Motor neuron (in vitro differentiated cells): ENCODE data around the gene BRMS1. TPM values are rescaled to one million over a fixed set of nuclear protein-coding genes. Genes with fewer than 3 reads are reported as not detected.
A peak's percentile ranks its signal among the peaks of the same experiment; 100 is the strongest.

Experiments used
- ATAC-seq, 8 experiments: fragments of 200-7000 bp; cut with Tn5 transposase; replicated peaks in 6 of 8; 2 replicates each; pipeline ENCODE4 v1.8.0; 2021; ENCODE audit warnings: mild to moderate bottlenecking in 8 of 8, moderate library complexity in 8 of 8
- H3K27ac ChIP-seq, 2 donors: fragments of 250-450 bp; sonication (Bioruptor Pico); 2 replicates each; pipeline ENCODE4 v1.9.0; 2021; ENCODE audit warnings: antibody characterized with exemption in 2 of 2, mild to moderate bottlenecking in 2 of 2, moderate library complexity in 1 of 2
- H3K4me1 ChIP-seq, 2 donors: fragments of 250-450 bp; sonication (Bioruptor Pico); replicated peaks in 1 of 2; 2 replicates each; pipeline ENCODE4 v1.6.1; 2021; ENCODE audit warnings: antibody characterized with exemption in 2 of 2, mild to moderate bottlenecking in 2 of 2, moderate library complexity in 1 of 2
- H3K4me3 ChIP-seq, 5 donors: fragments of 250-450 bp; sonication (Bioruptor Pico); 2 replicates each; pipeline ENCODE4 v1.9.0; 2021; ENCODE audit warnings: antibody characterized with exemption in 5 of 5, mild to moderate bottlenecking in 5 of 5, moderate library complexity in 4 of 5
- WGBS, 10 experiments: fragments of 450-650 bp; shearing (Covaris generic); methylation state at CpG; one replicate each; pipeline ENCODE4 v1.0.0; 2022; 5-methylcytosine and 5-hydroxymethylcytosine counted together
- in situ Hi-C, 9 experiments: fragments of 400-800 bp; cut with MboI; loops; one replicate each; pipeline ENCODE4 v1.15.0; 2021; ENCODE audit warnings: low sequenced_read_pairs in 9 of 9, low pct_unique_long_range_greater_than_20kb in 2 of 9; ENCODE audit not compliant: unreplicated experiment in 9 of 9
- total RNA-seq, 8 experiments: library from RNA; unstranded; fragments of 300-600 nt; gene quantifications; 2 replicates each; pipeline versions ENCODE4 v1.2.3 to v1.2.4, GENCODE V29; 2022

Gene BRMS1
- total RNA-seq, 8 experiments from 2014 or later: 17.5 to 55.5 (median 34.7) TPM

- 56 to 87% (median 85%) methylated on average over 2 to 5 of the region's 12 CpGs; no CpG with 5 or more reads in 7 of the 10 experiments for WGBS, 10 experiments
- no peak overlapping the region for H3K4me3 ChIP-seq
- ATAC-seq: no peak
- no peak overlapping the region for H3K27ac ChIP-seq
- in situ Hi-C loops: loop anchor here in 1 of 9 experiments (25.0 kb wide), 1 partner anchor 119 kb away; no protein-coding TSS in a partner anchor
- H3K4me1 ChIP-seq: peaks cover 32 to 36% of the 10 kb centered on the region in 2 donors
Measured at GRCh38 chr11:66331542-66332370, 13.1 kb downstream of the BRMS1 start.

GRCh38 chr11:66330931-66331330, 14.0 kb downstream of the BRMS1 start:
- in situ Hi-C loops: loop anchor here in 1 of 9 experiments (25.0 kb wide), 1 partner anchor 119 kb away; no protein-coding TSS in a partner anchor
- H3K4me3 ChIP-seq: no peak overlapping the region
- no peak overlapping the region for H3K27ac ChIP-seq
- 20 to 100% methylated on average over 1 of the region's 10 CpGs; no CpG with 5 or more reads in 8 of the 10 experiments for WGBS, 10 experiments
- no peak for ATAC-seq
- H3K4me1 ChIP-seq: peaks cover 32 to 36% of the 10 kb centered on the region in 2 donors

- Histone ChIP-seq H3K27ac (no peak overlapping the region), H3K4me3 (no peak overlapping the region), H3K4me1 (peaks cover 38 to 41% of the 10 kb centered on the region in 2 donors)
- in situ Hi-C loops: loop anchor here in 1 of 9 experiments (25.0 kb wide), 1 partner anchor 117 kb away; no protein-coding TSS in a partner anchor
- no peak for ATAC-seq
- WGBS, 10 experiments: 58 to 100% (median 91%) methylated on average over 1 to 2 of the region's 3 CpGs; no CpG with 5 or more reads in 4 of the 10 experiments
Measured at GRCh38 chr11:66329165-66329673, 15.7 kb downstream of the BRMS1 start.

- Histone ChIP-seq H3K4me3 (peak overlapping the region in 1 of 5 donors; percentile 6), H3K4me1 (peaks cover 38 to 41% of the 10 kb centered on the region in 2 donors), H3K27ac (no peak overlapping the region)
- peak; percentile 39 to 95 (median 76) for ATAC-seq
- 0 to 92% (median 13%) methylated on average over 1 to 8 of the region's 19 CpGs; no CpG with 5 or more reads in 3 of the 10 experiments for WGBS, 10 experiments
- in situ Hi-C loops: loop anchor here in 1 of 9 experiments (25.0 kb wide), 1 partner anchor 116 kb away; no protein-coding TSS in a partner anchor
Measured at GRCh38 chr11:66328302-66329144, 16.4 kb downstream of the BRMS1 start.

GRCh38 chr11:66328031-66328301, 16.9 kb downstream of the BRMS1 start:
- peak in 5 of 8 experiments; percentile 0 to 43 (median 30) for ATAC-seq
- in situ Hi-C loops: loop anchor here in 1 of 9 experiments (25.0 kb wide), 1 partner anchor 116 kb away; no protein-coding TSS in a partner anchor
- Histone ChIP-seq H3K4me3 (no peak overlapping the region), H3K27ac (no peak overlapping the region), H3K4me1 (peaks cover 38 to 41% of the 10 kb centered on the region in 2 donors)
- 83% methylated on average over 3 of the region's 3 CpGs; no CpG with 5 or more reads in 9 of the 10 experiments for WGBS, 10 experiments

GRCh38 chr11:66327171-66328030, 17.5 kb downstream of the BRMS1 start:
- H3K4me1 ChIP-seq: peaks cover 38 to 41% of the 10 kb centered on the region in 2 donors
- peak overlapping the region in 1 of 2 donors; percentile 74 for H3K27ac ChIP-seq
- WGBS, 10 experiments: 0 to 100% (median 52%) methylated on average over 1 to 7 of the region's 10 CpGs; no CpG with 5 or more reads in 6 of the 10 experiments
- no peak overlapping the region for H3K4me3 ChIP-seq
- in situ Hi-C loops: loop anchor here in 1 of 9 experiments (25.0 kb wide), 1 partner anchor 115 kb away; no protein-coding TSS in a partner anchor
- ATAC-seq: peak; percentile 2 to 46 (median 10)

GRCh38 chr11:66326261-66327111, 18.4 kb downstream of the BRMS1 start:
- ATAC-seq: peak; percentile 2 to 66 (median 55)
- Histone ChIP-seq H3K4me1 (peaks cover 38 to 41% of the 10 kb centered on the region in 2 donors), H3K4me3 (no peak overlapping the region), H3K27ac (peak overlapping the region in 1 of 2 donors; percentile 74)
- WGBS, 10 experiments: 0 to 60% (median 23%) methylated on average over 1 to 3 of the region's 21 CpGs; no CpG with 5 or more reads in 7 of the 10 experiments
- in situ Hi-C loops: loop anchor here in 1 of 9 experiments (25.0 kb wide), 1 partner anchor 114 kb away; no protein-coding TSS in a partner anchor

GRCh38 chr11:66325263-66325671, 19.6 kb downstream of the BRMS1 start:
- Histone ChIP-seq H3K27ac (peak overlapping the region in 1 of 2 donors; percentile 27), H3K4me1 (peaks cover 38 to 41% of the 10 kb centered on the region in 2 donors), H3K4me3 (no peak overlapping the region)
- peak in 2 of 8 experiments; percentile 8 to 17 for ATAC-seq
- in situ Hi-C loops: loop anchor here in 1 of 9 experiments (25.0 kb wide), 1 partner anchor 113 kb away; no protein-coding TSS in a partner anchor
- WGBS, 10 experiments: 40% methylated on average over 1 of the region's 8 CpGs; no CpG with 5 or more reads in 9 of the 10 experiments

- no peak overlapping the region for H3K4me3 ChIP-seq
- peaks cover 38 to 41% of the 10 kb centered on the region in 2 donors for H3K4me1 ChIP-seq
- 0 to 67% (median 46%) methylated on average over 1 to 3 of the region's 10 CpGs; no CpG with 5 or more reads in 7 of the 10 experiments for WGBS, 10 experiments
- H3K27ac ChIP-seq: peak overlapping the region in 1 of 2 donors; percentile 27
- in situ Hi-C loops: loop anchor here in 1 of 9 experiments (25.0 kb wide), 1 partner anchor 112 kb away; no protein-coding TSS in a partner anchor
- ATAC-seq: no peak
Measured at GRCh38 chr11:66324664-66325063, 20.2 kb downstream of the BRMS1 start.

- Histone ChIP-seq H3K27ac (no peak overlapping the region), H3K4me3 (no peak overlapping the region), H3K4me1 (peaks cover 37 to 41% of the 10 kb centered on the region in 2 donors)
- ATAC-seq: no peak
- WGBS, 10 experiments: no CpG with 5 or more reads among the region's 1 CpG
- in situ Hi-C loops: no loop called here
Measured at GRCh38 chr11:66323684-66324083, 21.2 kb downstream of the BRMS1 start.
